ENCODE measurements around the gene RHCE. TPM values are rescaled to one million over a fixed set of nuclear protein-coding genes. Genes with fewer than 3 reads are reported as not detected.

Gene RHCE
- total RNA-seq, 1 experiment from 2014 or later: 0.24 TPM

DNA sequence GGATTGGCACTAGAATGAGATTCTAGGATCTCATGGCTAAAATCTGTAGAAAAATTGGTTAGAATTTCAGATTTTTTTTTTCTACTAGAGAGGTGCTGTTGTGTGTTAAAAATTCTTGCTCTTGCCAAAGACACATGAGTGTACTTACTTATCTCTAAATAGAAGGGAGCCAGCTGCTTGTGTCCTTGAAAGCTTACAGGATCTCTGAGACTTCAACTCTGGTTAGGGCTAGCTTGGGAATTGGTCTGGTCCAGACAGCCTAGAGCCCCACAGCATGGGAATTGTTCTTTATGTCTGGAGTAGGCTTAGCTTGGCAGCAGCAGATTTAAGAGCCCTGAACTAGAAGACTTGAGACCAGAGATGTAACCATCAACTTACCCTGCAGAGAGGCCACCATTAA lies 47.4 kb upstream of the RHCE start (continued):
- TF ChIP-seq, protein P1, sequence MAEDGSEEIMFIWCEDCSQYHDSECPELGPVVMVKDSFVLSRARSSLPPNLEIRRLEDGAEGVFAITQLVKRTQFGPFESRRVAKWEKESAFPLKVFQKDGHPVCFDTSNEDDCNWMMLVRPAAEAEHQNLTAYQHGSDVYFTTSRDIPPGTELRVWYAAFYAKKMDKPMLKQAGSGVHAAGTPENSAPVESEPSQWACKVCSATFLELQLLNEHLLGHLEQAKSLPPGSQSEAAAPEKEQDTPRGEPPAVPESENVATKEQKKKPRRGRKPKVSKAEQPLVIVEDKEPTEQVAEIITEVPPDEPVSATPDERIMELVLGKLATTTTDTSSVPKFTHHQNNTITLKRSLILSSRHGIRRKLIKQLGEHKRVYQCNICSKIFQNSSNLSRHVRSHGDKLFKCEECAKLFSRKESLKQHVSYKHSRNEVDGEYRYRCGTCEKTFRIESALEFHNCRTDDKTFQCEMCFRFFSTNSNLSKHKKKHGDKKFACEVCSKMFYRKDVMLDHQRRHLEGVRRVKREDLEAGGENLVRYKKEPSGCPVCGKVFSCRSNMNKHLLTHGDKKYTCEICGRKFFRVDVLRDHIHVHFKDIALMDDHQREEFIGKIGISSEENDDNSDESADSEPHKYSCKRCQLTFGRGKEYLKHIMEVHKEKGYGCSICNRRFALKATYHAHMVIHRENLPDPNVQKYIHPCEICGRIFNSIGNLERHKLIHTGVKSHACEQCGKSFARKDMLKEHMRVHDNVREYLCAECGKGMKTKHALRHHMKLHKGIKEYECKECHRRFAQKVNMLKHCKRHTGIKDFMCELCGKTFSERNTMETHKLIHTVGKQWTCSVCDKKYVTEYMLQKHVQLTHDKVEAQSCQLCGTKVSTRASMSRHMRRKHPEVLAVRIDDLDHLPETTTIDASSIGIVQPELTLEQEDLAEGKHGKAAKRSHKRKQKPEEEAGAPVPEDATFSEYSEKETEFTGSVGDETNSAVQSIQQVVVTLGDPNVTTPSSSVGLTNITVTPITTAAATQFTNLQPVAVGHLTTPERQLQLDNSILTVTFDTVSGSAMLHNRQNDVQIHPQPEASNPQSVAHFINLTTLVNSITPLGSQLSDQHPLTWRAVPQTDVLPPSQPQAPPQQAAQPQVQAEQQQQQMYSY (CRISPR knock-in tag; IDR thresholded peaks at IDR 0.05): no peak
- TF ChIP-seq, protein P2, sequence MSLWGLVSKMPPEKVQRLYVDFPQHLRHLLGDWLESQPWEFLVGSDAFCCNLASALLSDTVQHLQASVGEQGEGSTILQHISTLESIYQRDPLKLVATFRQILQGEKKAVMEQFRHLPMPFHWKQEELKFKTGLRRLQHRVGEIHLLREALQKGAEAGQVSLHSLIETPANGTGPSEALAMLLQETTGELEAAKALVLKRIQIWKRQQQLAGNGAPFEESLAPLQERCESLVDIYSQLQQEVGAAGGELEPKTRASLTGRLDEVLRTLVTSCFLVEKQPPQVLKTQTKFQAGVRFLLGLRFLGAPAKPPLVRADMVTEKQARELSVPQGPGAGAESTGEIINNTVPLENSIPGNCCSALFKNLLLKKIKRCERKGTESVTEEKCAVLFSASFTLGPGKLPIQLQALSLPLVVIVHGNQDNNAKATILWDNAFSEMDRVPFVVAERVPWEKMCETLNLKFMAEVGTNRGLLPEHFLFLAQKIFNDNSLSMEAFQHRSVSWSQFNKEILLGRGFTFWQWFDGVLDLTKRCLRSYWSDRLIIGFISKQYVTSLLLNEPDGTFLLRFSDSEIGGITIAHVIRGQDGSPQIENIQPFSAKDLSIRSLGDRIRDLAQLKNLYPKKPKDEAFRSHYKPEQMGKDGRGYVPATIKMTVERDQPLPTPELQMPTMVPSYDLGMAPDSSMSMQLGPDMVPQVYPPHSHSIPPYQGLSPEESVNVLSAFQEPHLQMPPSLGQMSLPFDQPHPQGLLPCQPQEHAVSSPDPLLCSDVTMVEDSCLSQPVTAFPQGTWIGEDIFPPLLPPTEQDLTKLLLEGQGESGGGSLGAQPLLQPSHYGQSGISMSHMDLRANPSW (CRISPR knock-in tag; conservative IDR thresholded peaks at IDR 0.05; ENCODE audit: low read depth): no peak
- no peak for TF ChIP-seq MYBL2 (CRISPR knock-in tag; IDR thresholded peaks at IDR 0.05)
- TF ChIP-seq ZNF396 (CRISPR knock-in tag; IDR thresholded peaks at IDR 0.05; ENCODE audit: borderline replicate concordance): no peak
- TF ChIP-seq, protein P3, sequence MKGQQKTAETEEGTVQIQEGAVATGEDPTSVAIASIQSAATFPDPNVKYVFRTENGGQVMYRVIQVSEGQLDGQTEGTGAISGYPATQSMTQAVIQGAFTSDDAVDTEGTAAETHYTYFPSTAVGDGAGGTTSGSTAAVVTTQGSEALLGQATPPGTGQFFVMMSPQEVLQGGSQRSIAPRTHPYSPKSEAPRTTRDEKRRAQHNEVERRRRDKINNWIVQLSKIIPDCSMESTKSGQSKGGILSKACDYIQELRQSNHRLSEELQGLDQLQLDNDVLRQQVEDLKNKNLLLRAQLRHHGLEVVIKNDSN (CRISPR knock-in tag; IDR thresholded peaks at IDR 0.05): no peak
- TF ChIP-seq, protein P4, sequence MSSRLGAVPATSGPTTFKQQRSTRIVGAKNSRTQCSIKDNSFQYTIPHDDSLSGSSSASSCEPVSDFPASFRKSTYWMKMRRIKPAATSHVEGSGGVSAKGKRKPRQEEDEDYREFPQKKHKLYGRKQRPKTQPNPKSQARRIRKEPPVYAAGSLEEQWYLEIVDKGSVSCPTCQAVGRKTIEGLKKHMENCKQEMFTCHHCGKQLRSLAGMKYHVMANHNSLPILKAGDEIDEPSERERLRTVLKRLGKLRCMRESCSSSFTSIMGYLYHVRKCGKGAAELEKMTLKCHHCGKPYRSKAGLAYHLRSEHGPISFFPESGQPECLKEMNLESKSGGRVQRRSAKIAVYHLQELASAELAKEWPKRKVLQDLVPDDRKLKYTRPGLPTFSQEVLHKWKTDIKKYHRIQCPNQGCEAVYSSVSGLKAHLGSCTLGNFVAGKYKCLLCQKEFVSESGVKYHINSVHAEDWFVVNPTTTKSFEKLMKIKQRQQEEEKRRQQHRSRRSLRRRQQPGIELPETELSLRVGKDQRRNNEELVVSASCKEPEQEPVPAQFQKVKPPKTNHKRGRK (CRISPR knock-in tag; IDR thresholded peaks at IDR 0.05; ENCODE audit: borderline replicate concordance): no peak
- no peak for TF ChIP-seq TEAD1 (CRISPR knock-in tag; IDR thresholded peaks at IDR 0.05)
- TF ChIP-seq, protein P5, sequence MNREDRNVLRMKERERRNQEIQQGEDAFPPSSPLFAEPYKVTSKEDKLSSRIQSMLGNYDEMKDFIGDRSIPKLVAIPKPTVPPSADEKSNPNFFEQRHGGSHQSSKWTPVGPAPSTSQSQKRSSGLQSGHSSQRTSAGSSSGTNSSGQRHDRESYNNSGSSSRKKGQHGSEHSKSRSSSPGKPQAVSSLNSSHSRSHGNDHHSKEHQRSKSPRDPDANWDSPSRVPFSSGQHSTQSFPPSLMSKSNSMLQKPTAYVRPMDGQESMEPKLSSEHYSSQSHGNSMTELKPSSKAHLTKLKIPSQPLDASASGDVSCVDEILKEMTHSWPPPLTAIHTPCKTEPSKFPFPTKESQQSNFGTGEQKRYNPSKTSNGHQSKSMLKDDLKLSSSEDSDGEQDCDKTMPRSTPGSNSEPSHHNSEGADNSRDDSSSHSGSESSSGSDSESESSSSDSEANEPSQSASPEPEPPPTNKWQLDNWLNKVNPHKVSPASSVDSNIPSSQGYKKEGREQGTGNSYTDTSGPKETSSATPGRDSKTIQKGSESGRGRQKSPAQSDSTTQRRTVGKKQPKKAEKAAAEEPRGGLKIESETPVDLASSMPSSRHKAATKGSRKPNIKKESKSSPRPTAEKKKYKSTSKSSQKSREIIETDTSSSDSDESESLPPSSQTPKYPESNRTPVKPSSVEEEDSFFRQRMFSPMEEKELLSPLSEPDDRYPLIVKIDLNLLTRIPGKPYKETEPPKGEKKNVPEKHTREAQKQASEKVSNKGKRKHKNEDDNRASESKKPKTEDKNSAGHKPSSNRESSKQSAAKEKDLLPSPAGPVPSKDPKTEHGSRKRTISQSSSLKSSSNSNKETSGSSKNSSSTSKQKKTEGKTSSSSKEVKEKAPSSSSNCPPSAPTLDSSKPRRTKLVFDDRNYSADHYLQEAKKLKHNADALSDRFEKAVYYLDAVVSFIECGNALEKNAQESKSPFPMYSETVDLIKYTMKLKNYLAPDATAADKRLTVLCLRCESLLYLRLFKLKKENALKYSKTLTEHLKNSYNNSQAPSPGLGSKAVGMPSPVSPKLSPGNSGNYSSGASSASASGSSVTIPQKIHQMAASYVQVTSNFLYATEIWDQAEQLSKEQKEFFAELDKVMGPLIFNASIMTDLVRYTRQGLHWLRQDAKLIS (CRISPR knock-in tag; IDR thresholded peaks at IDR 0.05; ENCODE audit: borderline replicate concordance): no peak

DNA sequence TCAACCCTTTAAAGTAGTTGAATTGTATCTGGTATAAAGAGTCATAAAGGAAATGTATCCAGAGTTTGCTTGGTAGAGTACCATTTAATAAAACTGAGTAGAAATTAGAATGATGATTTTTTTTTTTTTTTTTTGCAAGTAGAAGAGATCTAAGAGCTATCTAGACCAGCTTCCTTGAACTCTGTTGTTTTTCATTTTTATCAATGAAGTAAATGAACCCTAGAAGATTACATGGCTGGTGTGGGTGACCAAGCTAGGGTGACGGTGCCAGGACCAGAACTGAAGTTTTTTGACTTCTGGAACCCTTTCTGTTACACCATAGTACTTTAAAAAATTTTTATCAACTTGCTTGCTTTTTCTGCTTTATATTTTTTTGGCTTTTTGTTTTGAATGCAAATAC lies 47.0 kb upstream of the RHCE start:
- POLR2A ChIA-PET: interaction anchor here (0.7 kb wide), 1 partner anchor 54 kb away, joined by 3 read pairs; no protein-coding TSS in a partner anchor
- H3K4me1 Mint-ChIP-seq: no peaks in the 10 kb centered on the region
- H3K9me3 Mint-ChIP-seq: no peaks in the 10 kb centered on the region
- DNase-seq (ENCODE audit: low spot score) (no peak), ATAC-seq (no peak)
- TF ChIP-seq, protein P6, sequence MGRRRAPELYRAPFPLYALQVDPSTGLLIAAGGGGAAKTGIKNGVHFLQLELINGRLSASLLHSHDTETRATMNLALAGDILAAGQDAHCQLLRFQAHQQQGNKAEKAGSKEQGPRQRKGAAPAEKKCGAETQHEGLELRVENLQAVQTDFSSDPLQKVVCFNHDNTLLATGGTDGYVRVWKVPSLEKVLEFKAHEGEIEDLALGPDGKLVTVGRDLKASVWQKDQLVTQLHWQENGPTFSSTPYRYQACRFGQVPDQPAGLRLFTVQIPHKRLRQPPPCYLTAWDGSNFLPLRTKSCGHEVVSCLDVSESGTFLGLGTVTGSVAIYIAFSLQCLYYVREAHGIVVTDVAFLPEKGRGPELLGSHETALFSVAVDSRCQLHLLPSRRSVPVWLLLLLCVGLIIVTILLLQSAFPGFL (CRISPR knock-in tag; IDR thresholded peaks at IDR 0.05; ENCODE audit: borderline replicate concordance): no peak
- TF ChIP-seq, protein P7, sequence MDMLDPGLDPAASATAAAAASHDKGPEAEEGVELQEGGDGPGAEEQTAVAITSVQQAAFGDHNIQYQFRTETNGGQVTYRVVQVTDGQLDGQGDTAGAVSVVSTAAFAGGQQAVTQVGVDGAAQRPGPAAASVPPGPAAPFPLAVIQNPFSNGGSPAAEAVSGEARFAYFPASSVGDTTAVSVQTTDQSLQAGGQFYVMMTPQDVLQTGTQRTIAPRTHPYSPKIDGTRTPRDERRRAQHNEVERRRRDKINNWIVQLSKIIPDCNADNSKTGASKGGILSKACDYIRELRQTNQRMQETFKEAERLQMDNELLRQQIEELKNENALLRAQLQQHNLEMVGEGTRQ (CRISPR knock-in tag; IDR thresholded peaks at IDR 0.05): no peak
- TF ChIP-seq ELF4 (CRISPR knock-in tag; IDR thresholded peaks at IDR 0.05; ENCODE audit: low read depth): no peak
- no peak for TF ChIP-seq ZNF423 (CRISPR knock-in tag; IDR thresholded peaks at IDR 0.05)
- TF ChIP-seq TEAD1 (CRISPR knock-in tag; IDR thresholded peaks at IDR 0.05): no peak
- no peak for TF ChIP-seq ZNF317 (CRISPR knock-in tag; IDR thresholded peaks at IDR 0.05; ENCODE audit: borderline replicate concordance, low read depth)
- no peaks in the 10 kb centered on the region for H3K36me3 Mint-ChIP-seq
- no peak overlapping the region for H3K4me3 Mint-ChIP-seq
- H3K27ac Mint-ChIP-seq: no peak overlapping the region
- CTCF ChIA-PET: interaction anchor here (0.6 to 1.3 kb wide), 2 partner anchors 19 to 33 kb away, joined by 3 to 4 read pairs; no protein-coding TSS in a partner anchor
- no peaks in the 10 kb centered on the region; the same call in 1 of the 2 replicates for H3K27me3 Mint-ChIP-seq (ENCODE audit: low read depth)
